ENCODE results near the gene GTF3C5. TPM values are rescaled to one million over a fixed set of nuclear protein-coding genes. Genes with fewer than 3 reads are reported as not detected.
A peak's percentile ranks its signal among the peaks of the same experiment; 100 is the strongest.

GTF3C5 gene
- total and polyA plus RNA-seq, 9 of the 15 experiments (the other 6 are each of a cell fraction or from before 2014, with no cell fraction given), result 3.8 to 118 (median 83.7) TPM

- TF ChIP-seq CHD7 (IDR thresholded peaks at IDR 0.05; ENCODE audit: low read depth, low read length) (no peak), ZNF316 (IDR thresholded peaks at IDR 0.05) (no peak), GMEB1 (CRISPR knock-in tag; IDR thresholded peaks at IDR 0.05) (peak; percentile 67), TAF1 (IDR thresholded peaks at IDR 0.05; ENCODE audit: control insufficient read depth, extremely low read depth, insufficient read depth, low read length, severe bottlenecking) (peak; percentile 99), CBX1 (IDR thresholded peaks at IDR 0.05; ENCODE audit: low read depth) (peak; percentile 94)
- TF ChIP-seq, protein P1, sequence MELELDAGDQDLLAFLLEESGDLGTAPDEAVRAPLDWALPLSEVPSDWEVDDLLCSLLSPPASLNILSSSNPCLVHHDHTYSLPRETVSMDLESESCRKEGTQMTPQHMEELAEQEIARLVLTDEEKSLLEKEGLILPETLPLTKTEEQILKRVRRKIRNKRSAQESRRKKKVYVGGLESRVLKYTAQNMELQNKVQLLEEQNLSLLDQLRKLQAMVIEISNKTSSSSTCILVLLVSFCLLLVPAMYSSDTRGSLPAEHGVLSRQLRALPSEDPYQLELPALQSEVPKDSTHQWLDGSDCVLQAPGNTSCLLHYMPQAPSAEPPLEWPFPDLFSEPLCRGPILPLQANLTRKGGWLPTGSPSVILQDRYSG (tag; conservative IDR thresholded peaks at IDR 0.05; ENCODE audit: low read depth), result peak; percentile 73; the same call in 1 of the 2 replicates
- TF ChIP-seq, protein P2, sequence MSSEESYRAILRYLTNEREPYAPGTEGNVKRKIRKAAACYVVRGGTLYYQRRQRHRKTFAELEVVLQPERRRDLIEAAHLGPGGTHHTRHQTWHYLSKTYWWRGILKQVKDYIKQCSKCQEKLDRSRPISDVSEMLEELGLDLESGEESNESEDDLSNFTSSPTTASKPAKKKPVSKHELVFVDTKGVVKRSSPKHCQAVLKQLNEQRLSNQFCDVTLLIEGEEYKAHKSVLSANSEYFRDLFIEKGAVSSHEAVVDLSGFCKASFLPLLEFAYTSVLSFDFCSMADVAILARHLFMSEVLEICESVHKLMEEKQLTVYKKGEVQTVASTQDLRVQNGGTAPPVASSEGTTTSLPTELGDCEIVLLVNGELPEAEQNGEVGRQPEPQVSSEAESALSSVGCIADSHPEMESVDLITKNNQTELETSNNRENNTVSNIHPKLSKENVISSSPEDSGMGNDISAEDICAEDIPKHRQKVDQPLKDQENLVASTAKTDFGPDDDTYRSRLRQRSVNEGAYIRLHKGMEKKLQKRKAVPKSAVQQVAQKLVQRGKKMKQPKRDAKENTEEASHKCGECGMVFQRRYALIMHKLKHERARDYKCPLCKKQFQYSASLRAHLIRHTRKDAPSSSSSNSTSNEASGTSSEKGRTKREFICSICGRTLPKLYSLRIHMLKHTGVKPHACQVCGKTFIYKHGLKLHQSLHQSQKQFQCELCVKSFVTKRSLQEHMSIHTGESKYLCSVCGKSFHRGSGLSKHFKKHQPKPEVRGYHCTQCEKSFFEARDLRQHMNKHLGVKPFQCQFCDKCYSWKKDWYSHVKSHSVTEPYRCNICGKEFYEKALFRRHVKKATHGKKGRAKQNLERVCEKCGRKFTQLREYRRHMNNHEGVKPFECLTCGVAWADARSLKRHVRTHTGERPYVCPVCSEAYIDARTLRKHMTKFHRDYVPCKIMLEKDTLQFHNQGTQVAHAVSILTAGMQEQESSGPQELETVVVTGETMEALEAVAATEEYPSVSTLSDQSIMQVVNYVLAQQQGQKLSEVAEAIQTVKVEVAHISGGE (CRISPR knock-in tag; IDR thresholded peaks at IDR 0.05), result peak; percentile 97 to 99 (median 99)
These were observed at the start of gene GTF3C5 (continued) for GRCh38 chr9:133030317-133031129.
